ENCODE results near the gene NTPCR.

DNA sequence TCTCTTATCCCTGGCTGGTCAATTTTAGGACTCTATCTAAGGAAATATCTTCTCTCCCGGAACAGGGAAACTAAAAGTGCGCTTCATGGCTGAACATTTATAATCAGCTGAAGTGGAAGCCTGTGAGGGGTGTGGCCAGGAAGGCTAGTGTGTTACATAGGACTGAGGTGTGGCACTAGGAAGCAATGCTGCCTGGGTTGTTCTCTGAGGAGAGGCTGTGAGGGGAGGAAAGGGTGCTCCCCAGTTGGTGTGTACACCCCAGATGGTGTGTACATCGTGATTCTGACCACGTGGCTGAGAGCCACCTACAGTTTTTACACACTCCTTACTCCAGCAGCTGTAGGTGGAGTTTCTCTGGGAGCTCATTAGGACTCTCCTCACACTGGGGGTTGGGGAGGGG is 16.3 kb downstream of the NTPCR start:
- TF ChIP-seq, protein P1, sequence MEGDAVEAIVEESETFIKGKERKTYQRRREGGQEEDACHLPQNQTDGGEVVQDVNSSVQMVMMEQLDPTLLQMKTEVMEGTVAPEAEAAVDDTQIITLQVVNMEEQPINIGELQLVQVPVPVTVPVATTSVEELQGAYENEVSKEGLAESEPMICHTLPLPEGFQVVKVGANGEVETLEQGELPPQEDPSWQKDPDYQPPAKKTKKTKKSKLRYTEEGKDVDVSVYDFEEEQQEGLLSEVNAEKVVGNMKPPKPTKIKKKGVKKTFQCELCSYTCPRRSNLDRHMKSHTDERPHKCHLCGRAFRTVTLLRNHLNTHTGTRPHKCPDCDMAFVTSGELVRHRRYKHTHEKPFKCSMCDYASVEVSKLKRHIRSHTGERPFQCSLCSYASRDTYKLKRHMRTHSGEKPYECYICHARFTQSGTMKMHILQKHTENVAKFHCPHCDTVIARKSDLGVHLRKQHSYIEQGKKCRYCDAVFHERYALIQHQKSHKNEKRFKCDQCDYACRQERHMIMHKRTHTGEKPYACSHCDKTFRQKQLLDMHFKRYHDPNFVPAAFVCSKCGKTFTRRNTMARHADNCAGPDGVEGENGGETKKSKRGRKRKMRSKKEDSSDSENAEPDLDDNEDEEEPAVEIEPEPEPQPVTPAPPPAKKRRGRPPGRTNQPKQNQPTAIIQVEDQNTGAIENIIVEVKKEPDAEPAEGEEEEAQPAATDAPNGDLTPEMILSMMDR (conservative IDR thresholded peaks at IDR 0.05): no peak
- TF ChIP-seq EZH2 (IDR thresholded peaks at IDR 0.05; ENCODE audit: low read depth): no peak

Data from PC-9 (cell line).